ENCODE results near the gene GABBR2. TPM values are rescaled to one million over a fixed set of nuclear protein-coding genes. Genes with fewer than 3 reads are reported as not detected.

The GABBR2 gene
- total and polyA plus RNA-seq, 9 of the 15 experiments (the other 6 are each of a cell fraction or from before 2014, with no cell fraction given), result 0.15 to 1.9 (median 0.32) TPM

- Histone ChIP-seq H3K4me3 (no peak overlapping the region), H3K36me3 (ENCODE audit: control insufficient read depth, insufficient read depth, low read length) (no peaks in the 10 kb centered on the region), H3K4me2 (ENCODE audit: insufficient read depth, low read length) (no peak overlapping the region), H3K27me3 (ENCODE audit: control insufficient read depth in 2 of 2, insufficient read depth in 2 of 2, low read length in 2 of 2) (no peaks in the 10 kb centered on the region), H2AFZ (ENCODE audit: low read depth, low read length) (no peak overlapping the region), H3K4me1 (replicated peaks in 1 of 2; ENCODE audit: control insufficient read depth in 2 of 2, insufficient read depth in 2 of 2, low read length in 2 of 2) (no peaks in the 10 kb centered on the region; a peak in 1 of 5 replicates), H3K79me2 (ENCODE audit: control insufficient read depth, insufficient read depth, low read length) (no peaks in the 10 kb centered on the region), H3K9ac (ENCODE audit: insufficient read depth in 1 of 2, low read depth in 2 of 2, low read length in 2 of 2) (no peak overlapping the region), H3K27ac (ENCODE audit: extremely low read depth, low read depth, low read length) (no peak overlapping the region), H3K9me3 (replicated peaks; ENCODE audit: control insufficient read depth, insufficient read depth, low read depth, low read length) (no peaks in the 10 kb centered on the region), H3K9me1 (ENCODE audit: control insufficient read depth, insufficient read depth, low read length) (no peaks in the 10 kb centered on the region), H4K20me1 (replicated peaks; ENCODE audit: control insufficient read depth, insufficient read depth, low read length) (no peaks in the 10 kb centered on the region)
- in situ Hi-C loops (cut with MboI) (no loop called here), intact Hi-C loops (cut with micrococcal nuclease) (no loop called here)
- ChIA-PET POLR2A (interaction anchor here (1.7 kb wide), 1 partner anchor 12 kb away, joined by 4 read pairs; no protein-coding TSS in a partner anchor), CTCF (ENCODE audit: low intra/inter-chr PET ratio) (no interaction called here)
- BruUV-seq (replicated peaks), result no TSS peak
- DNase-seq (ENCODE audit: extremely low read depth in 1 of 4, low spot score in 3 of 4) (no peak), ATAC-seq (no peak), FAIRE-seq (no peak)
- no peak for TF ChIP-seq CREBBP (IDR thresholded peaks at IDR 0.05; ENCODE audit: low read depth, low read length)
- TF ChIP-seq, protein P1, sequence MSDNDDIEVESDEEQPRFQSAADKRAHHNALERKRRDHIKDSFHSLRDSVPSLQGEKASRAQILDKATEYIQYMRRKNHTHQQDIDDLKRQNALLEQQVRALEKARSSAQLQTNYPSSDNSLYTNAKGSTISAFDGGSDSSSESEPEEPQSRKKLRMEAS (CRISPR knock-in tag; IDR thresholded peaks at IDR 0.05), result no peak
- no peak for TF ChIP-seq GABPB1 (CRISPR knock-in tag; IDR thresholded peaks at IDR 0.05)
- TF ChIP-seq GATAD2B (IDR thresholded peaks at IDR 0.05; ENCODE audit: borderline replicate concordance), result no peak
- no peak for TF ChIP-seq POLR3G (IDR thresholded peaks at IDR 0.05; ENCODE audit: extremely low read depth, insufficient read length, insufficient replicate concordance)
- TF ChIP-seq, protein P2, sequence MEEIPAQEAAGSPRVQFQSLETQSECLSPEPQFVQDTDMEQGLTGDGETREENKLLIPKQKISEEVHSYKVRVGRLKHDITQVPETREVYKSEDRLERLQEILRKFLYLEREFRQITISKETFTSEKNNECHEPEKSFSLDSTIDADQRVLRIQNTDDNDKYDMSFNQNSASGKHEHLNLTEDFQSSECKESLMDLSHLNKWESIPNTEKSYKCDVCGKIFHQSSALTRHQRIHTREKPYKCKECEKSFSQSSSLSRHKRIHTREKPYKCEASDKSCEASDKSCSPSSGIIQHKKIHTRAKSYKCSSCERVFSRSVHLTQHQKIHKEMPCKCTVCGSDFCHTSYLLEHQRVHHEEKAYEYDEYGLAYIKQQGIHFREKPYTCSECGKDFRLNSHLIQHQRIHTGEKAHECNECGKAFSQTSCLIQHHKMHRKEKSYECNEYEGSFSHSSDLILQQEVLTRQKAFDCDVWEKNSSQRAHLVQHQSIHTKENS (CRISPR knock-in tag; IDR thresholded peaks at IDR 0.05), result no peak
- no peak for TF ChIP-seq RUNX1 (IDR thresholded peaks at IDR 0.05; ENCODE audit: low read depth)
- TF ChIP-seq ZNF354B (CRISPR knock-in tag; IDR thresholded peaks at IDR 0.05), result no peak
- TF ChIP-seq PTBP1 (IDR thresholded peaks at IDR 0.05; ENCODE audit: low read depth, low read length), result no peak
Measured at GRCh38 chr9:98559561-98559960, 149.2 kb downstream of the GABBR2 start.

Measured in K562 (cell line).